ENCODE data around the gene DNAJC8. TPM values are rescaled to one million over a fixed set of nuclear protein-coding genes. Genes with fewer than 3 reads are reported as not detected.

The DNAJC8 gene, protein sequence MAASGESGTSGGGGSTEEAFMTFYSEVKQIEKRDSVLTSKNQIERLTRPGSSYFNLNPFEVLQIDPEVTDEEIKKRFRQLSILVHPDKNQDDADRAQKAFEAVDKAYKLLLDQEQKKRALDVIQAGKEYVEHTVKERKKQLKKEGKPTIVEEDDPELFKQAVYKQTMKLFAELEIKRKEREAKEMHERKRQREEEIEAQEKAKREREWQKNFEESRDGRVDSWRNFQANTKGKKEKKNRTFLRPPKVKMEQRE
- 60.3 and 90.2 TPM in 2 replicates for total RNA-seq (ENCODE audit: low replicate concordance)
- long read RNA-seq, transcript DNAJC8-201 (9 exons, 1,759 nt): major isoform, 266 of 296 reads
- long read RNA-seq, transcript DNAJC8-205 (10 exons, 1,600 nt): minor isoform, 10 of 296 reads
- long read RNA-seq, partial matches to known transcripts: 8 of 296 reads
- long read RNA-seq, other reads (novel, unspliced or antisense): 12 of 296 reads

DNA sequence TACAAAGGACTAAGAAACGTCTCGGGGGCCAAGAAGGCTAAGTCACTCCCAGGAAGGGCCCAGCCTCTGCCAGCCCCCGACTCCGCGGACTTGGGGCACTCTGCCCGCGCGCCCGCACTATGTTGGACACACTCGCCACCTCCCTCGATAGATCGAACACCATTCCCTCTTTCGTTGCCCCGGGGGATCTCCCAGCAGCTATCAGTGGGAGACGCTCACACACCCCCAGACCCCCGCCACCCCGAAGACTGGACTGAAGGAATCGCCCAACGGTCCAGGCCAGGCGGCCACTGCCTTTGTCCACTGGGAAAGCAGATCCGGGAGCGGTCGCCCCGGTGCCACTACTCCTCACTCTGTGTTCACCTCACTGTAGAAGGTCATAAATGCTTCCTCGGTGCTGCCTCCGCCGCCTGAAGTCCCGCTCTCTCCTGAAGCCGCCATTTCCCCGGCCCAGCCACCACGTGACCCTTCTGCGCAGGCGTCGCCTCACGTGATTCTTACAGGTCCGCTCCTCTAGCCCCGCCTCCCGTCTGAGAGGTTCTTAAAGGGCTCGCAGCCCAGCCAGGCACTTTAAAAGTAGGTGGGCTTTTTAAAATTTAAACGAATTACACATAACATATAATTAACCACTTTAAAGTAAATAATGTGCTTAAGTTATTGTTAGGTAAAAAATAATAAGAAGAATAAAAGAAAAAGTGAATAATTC is at the start of gene DNAJC8:
Gene DNAJC8, minus strand, starts transcription at position 472 of the 706 bp plus-strand sequence. Its CDS starts 31 bp downstream, at position 441.
- peak; percentile 91 for DNase-seq (ENCODE audit: extremely low spot score, unreplicated experiment)
- Mint-ChIP-seq H3K27ac (peak within 1 kb of the TSS; percentile 99), H3K9me3 (no peaks in the 10 kb centered on the region), H3K27me3 (no peaks in the 10 kb centered on the region), H3K36me3 (peaks cover 10% of the 10 kb centered on the region), H3K4me1 (ENCODE audit: unreplicated experiment) (peaks cover 10% of the 10 kb centered on the region), H3K4me3 (peak within 1 kb of the TSS; percentile 99)
- TF ChIP-seq, protein P1, sequence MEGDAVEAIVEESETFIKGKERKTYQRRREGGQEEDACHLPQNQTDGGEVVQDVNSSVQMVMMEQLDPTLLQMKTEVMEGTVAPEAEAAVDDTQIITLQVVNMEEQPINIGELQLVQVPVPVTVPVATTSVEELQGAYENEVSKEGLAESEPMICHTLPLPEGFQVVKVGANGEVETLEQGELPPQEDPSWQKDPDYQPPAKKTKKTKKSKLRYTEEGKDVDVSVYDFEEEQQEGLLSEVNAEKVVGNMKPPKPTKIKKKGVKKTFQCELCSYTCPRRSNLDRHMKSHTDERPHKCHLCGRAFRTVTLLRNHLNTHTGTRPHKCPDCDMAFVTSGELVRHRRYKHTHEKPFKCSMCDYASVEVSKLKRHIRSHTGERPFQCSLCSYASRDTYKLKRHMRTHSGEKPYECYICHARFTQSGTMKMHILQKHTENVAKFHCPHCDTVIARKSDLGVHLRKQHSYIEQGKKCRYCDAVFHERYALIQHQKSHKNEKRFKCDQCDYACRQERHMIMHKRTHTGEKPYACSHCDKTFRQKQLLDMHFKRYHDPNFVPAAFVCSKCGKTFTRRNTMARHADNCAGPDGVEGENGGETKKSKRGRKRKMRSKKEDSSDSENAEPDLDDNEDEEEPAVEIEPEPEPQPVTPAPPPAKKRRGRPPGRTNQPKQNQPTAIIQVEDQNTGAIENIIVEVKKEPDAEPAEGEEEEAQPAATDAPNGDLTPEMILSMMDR (conservative IDR thresholded peaks at IDR 0.05): no peak

DNA sequence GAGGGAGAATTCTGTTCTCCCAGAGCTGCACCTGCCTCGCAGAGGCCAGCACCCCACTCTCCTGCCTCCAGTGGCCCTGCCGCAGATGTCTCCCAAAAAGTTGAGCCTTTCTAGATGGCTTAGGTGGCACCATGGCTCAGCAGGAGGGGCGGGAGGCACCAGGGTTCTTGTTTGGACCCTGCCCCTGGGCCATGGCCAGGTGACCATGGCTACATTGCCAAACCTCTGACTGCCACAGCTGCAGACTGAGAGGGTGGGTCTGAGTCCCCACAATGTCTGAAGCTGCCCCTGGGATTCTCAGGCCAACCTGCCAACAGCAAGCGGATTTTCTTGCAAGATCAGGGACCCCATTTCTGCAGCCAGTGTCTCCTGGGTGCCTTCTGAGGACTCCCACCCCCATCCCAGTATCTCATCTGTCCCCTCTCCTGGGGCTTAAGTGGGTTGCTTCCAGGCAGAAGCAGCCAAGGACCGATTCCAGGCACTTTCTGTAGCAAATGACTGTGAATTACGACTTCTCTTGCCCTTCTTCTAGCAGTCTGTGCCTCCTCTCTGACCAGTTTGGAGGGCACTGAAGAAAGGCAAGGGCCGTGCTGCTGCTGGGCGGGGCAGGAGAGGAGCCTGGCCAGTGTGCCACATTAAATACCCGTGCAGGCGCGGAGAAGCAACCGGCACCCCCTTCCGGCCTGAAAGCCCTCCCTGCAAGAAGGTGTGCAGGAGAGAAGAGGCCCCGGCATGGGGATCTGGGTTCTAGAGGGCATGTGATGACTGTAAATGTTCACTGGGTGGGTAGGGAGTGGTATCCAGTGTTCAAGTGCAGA is 49.0 kb upstream of the DNAJC8 start:
- TF ChIP-seq, protein P1 (conservative IDR thresholded peaks at IDR 0.05): no peak
- no peak for DNase-seq (ENCODE audit: extremely low spot score, unreplicated experiment)
- H3K4me3 Mint-ChIP-seq: no peak overlapping the region
- H3K27me3 Mint-ChIP-seq: no peaks in the 10 kb centered on the region
- no peaks in the 10 kb centered on the region for H3K4me1 Mint-ChIP-seq (ENCODE audit: unreplicated experiment)
- no peaks in the 10 kb centered on the region for H3K9me3 Mint-ChIP-seq
- no peak overlapping the region for H3K27ac Mint-ChIP-seq
- peaks cover 14% of the 10 kb centered on the region for H3K36me3 Mint-ChIP-seq

DNA sequence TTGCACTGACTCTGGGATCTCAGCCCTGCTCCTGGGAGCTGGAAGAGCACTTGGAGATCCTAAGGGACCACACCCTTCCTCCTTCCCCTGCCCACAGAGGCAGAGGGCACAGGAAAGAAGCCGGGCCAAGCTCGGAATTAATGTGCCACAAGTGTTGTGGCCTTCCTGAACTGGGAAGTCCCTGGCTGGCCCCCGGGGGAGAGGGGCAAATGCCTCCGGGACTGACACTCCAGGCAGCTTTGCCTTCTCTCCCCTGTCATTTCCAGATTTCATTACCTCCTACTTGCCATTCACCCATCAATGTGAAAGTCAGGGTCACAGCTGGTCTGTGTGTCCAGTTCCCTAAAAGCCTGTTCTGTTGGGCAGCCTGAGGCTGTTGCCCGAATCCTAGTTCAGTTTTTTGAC is 48.1 kb upstream of the DNAJC8 start:
- no peaks in the 10 kb centered on the region for H3K9me3 Mint-ChIP-seq
- no peaks in the 10 kb centered on the region for H3K4me1 Mint-ChIP-seq (ENCODE audit: unreplicated experiment)
- no peak overlapping the region for H3K4me3 Mint-ChIP-seq
- no peak for DNase-seq (ENCODE audit: extremely low spot score, unreplicated experiment)
- TF ChIP-seq, protein P1 (conservative IDR thresholded peaks at IDR 0.05): no peak
- H3K36me3 Mint-ChIP-seq: peaks cover 14% of the 10 kb centered on the region
- H3K27me3 Mint-ChIP-seq: no peaks in the 10 kb centered on the region
- no peak overlapping the region for H3K27ac Mint-ChIP-seq

DNA sequence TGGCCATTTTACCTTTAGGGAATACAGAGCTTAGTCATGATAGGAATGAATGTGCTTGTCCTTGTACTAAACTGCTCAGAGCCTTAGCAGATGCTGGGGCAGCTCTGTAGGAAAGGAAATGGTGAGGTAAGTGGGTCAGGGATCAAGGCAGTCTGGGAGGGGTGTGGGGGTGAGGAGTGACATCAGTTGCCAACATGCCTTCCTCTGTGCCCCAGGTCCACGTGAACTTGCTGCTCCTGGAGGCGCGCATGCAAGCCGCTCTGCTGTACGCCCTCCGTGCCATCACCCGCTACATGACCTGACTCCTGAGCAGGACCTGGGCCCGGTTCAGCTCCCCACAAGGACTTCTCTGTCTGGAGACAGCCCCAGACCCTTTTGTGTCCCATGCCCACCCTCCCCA is 47.7 kb upstream of the DNAJC8 start:
- H3K27me3 Mint-ChIP-seq: no peaks in the 10 kb centered on the region
- H3K27ac Mint-ChIP-seq: no peak overlapping the region
- TF ChIP-seq, protein P1 (conservative IDR thresholded peaks at IDR 0.05): no peak
- H3K9me3 Mint-ChIP-seq: no peaks in the 10 kb centered on the region
- DNase-seq (ENCODE audit: extremely low spot score, unreplicated experiment): no peak
- H3K4me1 Mint-ChIP-seq (ENCODE audit: unreplicated experiment): no peaks in the 10 kb centered on the region
- peaks cover 14% of the 10 kb centered on the region for H3K36me3 Mint-ChIP-seq
- no peak overlapping the region for H3K4me3 Mint-ChIP-seq

DNA sequence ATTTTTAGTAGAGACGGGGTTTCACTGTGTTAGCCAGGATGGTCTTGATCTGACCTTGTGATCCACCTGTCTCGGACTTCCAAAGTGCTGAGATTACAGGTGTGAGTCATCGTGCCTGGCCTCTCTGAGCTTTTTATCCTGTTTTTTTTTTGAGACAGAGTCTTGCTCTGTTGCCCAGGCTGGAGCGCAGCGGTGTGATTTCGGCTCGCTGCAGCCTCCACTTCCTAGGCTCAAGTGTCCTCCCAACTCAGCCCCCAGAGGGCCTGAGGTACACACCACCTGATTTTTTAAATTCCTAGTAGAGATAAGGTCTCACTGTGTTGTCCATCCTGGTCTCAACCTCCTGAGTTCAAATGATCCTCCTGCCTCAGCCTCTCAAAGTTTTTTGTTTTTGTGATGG is 46.9 kb upstream of the DNAJC8 start:
- Mint-ChIP-seq H3K4me1 (ENCODE audit: unreplicated experiment) (no peaks in the 10 kb centered on the region), H3K4me3 (no peak overlapping the region), H3K27ac (no peak overlapping the region), H3K36me3 (peaks cover 18% of the 10 kb centered on the region), H3K27me3 (no peaks in the 10 kb centered on the region), H3K9me3 (no peaks in the 10 kb centered on the region)
- TF ChIP-seq, protein P1 (conservative IDR thresholded peaks at IDR 0.05): no peak
- DNase-seq (ENCODE audit: extremely low spot score, unreplicated experiment): no peak

Data from type B pancreatic cell (in vitro differentiated cells).